MG63 (cell line): Measurements from ENCODE around the gene CDC37L1. TPM values are rescaled to one million over a fixed set of nuclear protein-coding genes. Genes with fewer than 3 reads are reported as not detected.
"Not testable (repeated sequence)": the region's sequence is repeated elsewhere in the genome, so short reads cannot be mapped to it uniquely, and the experiment has no call there.

Experiments
- DNase-seq: peaks from one replicate; pipeline ENCODE4 v3.0.0-alpha.2; 2020
- H3K27me3 ChIP-seq: fragments of 250-450 bp; sonication (Bioruptor Pico); 2 replicates; pipeline ENCODE4 v1.5.1; 2020; ENCODE audit warnings: mild to moderate bottlenecking, moderate library complexity
- H3K36me3 ChIP-seq: fragments of 250-450 bp; sonication (Bioruptor Pico); 2 replicates; pipeline ENCODE4 v1.5.1; 2020; ENCODE audit warnings: mild to moderate bottlenecking, moderate library complexity
- H3K4me3 ChIP-seq: fragments of 250-450 bp; sonication (Bioruptor Pico); 2 replicates; pipeline ENCODE4 v1.5.1; 2020; ENCODE audit warnings: mild to moderate bottlenecking, moderate library complexity
- H3K9me3 ChIP-seq: fragments of 250-450 bp; sonication (Bioruptor Pico); 2 replicates; pipeline ENCODE4 v1.5.1; 2020; ENCODE audit warnings: mild to moderate bottlenecking, moderate library complexity
- total RNA-seq: library from RNA; depleted of rRNA; stranded (reverse); fragments of >200 nt; shearing (Covaris generic); gene quantifications from 2 replicates; pipeline ENCODE4 v1.2.3, GENCODE V29; 2014; ENCODE audit warnings: low replicate concordance; rRNA removed

CDC37L1 gene
- 12.9 and 17.0 TPM in 2 replicates for total RNA-seq

- H3K9me3 ChIP-seq: no peaks in the 10 kb centered on the region
- peak within 1 kb of the TSS; percentile 63 for H3K4me3 ChIP-seq
- peak; percentile 89 for DNase-seq
- H3K36me3 ChIP-seq: no peaks in the 10 kb centered on the region
- no peaks in the 10 kb centered on the region for H3K27me3 ChIP-seq
Observed at GRCh38 chr9:4679268-4680172, at the start of gene CDC37L1. Gene CDC37L1 (plus strand): TSS chr9:4679569. CDS start chr9:4679768, 199 bp downstream.

DNA sequence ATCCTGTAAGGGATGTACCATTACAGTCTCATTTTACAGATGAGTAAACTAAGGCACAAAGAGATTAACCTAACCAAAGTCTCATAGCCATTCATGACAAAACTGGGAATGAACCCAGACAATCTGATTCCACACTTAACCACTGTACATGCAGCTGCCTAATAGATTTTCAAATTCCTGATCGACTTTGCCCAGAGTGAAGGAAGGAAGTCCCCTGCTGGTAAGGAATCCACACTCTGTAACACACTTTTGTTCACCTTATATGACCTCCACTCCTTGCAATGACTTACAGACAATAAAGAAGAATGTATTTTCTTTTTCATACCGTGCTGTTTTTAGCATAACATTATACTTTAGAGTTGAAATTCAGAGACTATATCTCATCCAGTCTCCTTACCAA, 48.5 kb upstream of the CDC37L1 start:
- H3K27me3 ChIP-seq: no peaks in the 10 kb centered on the region
- no peaks in the 10 kb centered on the region for H3K9me3 ChIP-seq
- no peaks in the 10 kb centered on the region for H3K36me3 ChIP-seq
- DNase-seq: no peak
- no peak overlapping the region for H3K4me3 ChIP-seq

DNA sequence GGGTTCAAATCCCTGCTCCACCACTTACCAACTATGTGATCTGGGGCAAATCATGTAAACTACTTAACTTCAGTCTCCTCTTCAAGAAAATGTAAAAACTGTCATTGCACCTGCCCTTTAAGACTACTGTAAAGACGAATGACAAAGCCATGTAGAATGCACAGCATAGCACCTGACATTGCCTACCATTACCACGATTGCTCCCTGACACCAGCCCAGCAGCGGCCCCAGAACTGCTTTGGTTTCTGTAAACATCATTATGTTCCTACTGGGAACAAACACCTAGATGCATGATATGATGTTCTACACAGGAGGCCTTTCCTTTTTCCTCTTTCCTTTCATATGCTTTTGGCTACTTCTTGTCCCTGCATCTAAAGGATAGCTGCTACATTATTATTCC, 40.4 kb upstream of the CDC37L1 start:
- Histone ChIP-seq H3K36me3 (no peaks in the 10 kb centered on the region), H3K4me3 (no peak overlapping the region), H3K27me3 (no peaks in the 10 kb centered on the region), H3K9me3 (no peaks in the 10 kb centered on the region)
- DNase-seq: no peak

DNA sequence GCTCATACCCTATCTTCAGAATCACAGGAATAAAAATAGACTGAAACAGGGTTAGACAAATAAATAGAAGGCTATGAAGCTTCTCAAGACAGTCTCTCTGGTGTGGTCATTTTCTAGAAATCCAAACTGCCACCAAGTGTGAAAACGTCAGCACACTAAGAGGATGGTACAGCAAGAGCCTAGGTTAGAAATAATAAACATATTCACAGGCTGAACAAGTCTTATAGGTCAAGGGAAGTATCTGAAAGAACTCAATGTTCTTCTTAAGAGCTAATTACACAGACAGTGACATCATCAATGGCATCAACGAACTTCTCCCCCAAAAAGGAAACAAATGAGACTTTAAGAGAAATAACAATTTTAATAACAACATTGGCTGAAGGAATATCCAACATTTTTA, 39.9 kb upstream of the CDC37L1 start:
- no peak overlapping the region for H3K4me3 ChIP-seq

GRCh38 chr9:4640027-4640426, 39.3 kb upstream of the CDC37L1 start:
- Histone ChIP-seq H3K36me3 (no peaks in the 10 kb centered on the region), H3K9me3 (no peaks in the 10 kb centered on the region), H3K4me3 (no peak overlapping the region), H3K27me3 (no peaks in the 10 kb centered on the region)
- DNase-seq: no peak

More for the DNA sequence above, 39.9 kb upstream of the CDC37L1 start:
- Histone ChIP-seq H3K27me3 (no peaks in the 10 kb centered on the region), H3K36me3 (no peaks in the 10 kb centered on the region), H3K9me3 (no peaks in the 10 kb centered on the region)
- DNase-seq: no peak

DNA sequence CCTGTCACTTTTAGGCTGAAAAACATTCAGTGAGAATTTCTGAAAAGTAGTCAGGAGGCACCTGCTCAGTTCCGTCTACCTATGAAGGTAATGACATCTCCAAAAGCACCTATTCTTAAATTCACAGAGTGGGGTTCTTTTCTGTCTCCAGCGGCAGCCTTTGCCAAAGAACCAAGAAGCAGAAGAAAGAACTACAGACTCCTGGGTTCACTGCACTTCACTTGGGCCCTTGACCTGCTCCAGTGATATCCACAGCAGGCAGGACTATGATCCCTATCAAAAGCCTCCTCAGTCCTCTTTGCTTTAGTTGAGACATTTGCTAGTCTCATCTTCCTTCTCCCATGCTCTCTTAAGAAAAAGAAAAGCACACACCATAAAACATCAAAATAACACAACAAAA, 37.0 kb upstream of the CDC37L1 start:
- no peaks in the 10 kb centered on the region for H3K27me3 ChIP-seq
- H3K4me3 ChIP-seq: no peak overlapping the region
- H3K9me3 ChIP-seq: no peaks in the 10 kb centered on the region
- H3K36me3 ChIP-seq: no peaks in the 10 kb centered on the region
- DNase-seq: no peak

- Histone ChIP-seq H3K36me3 (no peaks in the 10 kb centered on the region), H3K27me3 (no peaks in the 10 kb centered on the region), H3K4me3 (no peak overlapping the region), H3K9me3 (no peaks in the 10 kb centered on the region)
- DNase-seq: no peak
Observed at GRCh38 chr9:4654084-4654483, 25.3 kb upstream of the CDC37L1 start.

DNA sequence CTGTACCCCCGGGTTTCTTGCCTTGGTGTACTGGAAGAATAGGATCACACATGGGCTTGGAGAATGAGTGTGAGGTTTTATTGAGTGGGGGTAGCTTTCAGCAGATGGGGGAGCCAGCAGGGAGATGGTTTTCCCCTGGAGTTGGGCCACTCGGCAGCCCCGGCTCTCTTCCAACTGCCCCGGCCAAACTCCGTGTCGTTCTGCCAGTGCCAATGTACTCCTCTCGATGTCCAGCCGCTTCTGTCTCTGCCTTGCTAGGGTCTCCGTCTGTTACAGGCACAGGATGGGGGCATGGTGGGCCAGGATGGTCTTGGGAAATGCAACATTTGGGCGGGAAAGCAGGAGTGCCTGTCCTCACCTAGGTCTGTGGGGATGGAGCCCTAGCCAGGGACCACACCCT, 24.8 kb upstream of the CDC37L1 start:
- Histone ChIP-seq H3K9me3 (no peaks in the 10 kb centered on the region), H3K4me3 (no peak overlapping the region), H3K27me3 (no peaks in the 10 kb centered on the region), H3K36me3 (no peaks in the 10 kb centered on the region)
- no peak for DNase-seq

DNA sequence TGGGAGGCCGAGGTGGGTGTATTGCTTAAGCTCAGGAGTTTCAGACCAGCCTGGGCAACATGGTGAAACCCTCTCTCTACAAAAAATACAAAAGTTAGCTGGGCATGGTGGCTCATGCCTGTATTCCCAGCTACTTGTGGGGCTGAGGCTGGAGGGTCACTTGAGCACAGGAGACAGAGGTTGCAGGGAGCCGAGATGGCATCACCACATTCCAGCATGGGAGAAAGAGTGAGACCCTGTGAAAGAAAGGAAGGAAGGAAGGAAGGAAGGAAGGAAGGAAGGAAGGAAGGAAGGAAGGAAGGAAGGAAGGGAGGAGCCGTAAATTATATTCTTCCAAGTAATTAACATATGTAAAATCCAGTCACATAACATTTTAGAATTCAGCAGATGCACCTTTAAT, 23.2 kb upstream of the CDC37L1 start:
- not testable (repeated sequence) for H3K27me3 ChIP-seq, DNase-seq, H3K9me3 ChIP-seq, H3K36me3 ChIP-seq, H3K4me3 ChIP-seq

DNA sequence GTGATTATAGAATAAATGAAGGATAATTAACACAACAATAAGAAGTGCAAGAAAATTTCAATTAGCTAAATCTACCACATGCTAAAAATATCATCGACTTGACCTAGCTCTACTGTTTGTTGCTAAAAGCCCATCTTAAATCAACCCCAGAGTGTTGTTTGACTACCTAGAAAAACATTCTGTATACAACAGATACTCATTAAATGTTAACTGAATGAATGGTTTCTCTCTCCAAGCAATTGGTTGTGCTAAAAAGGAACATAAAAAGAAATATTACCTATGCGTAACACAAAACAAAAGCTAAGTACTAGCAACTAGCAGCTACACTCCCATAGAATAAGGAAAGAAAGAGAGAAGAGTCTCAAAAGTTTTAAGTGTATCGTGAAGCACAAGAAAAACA, 22.7 kb upstream of the CDC37L1 start:
- Histone ChIP-seq H3K36me3 (no peaks in the 10 kb centered on the region), H3K9me3 (no peaks in the 10 kb centered on the region), H3K4me3 (no peak overlapping the region), H3K27me3 (no peaks in the 10 kb centered on the region)
- DNase-seq: no peak

GRCh38 chr9:4657426-4658159, 21.8 kb upstream of the CDC37L1 start:
- Histone ChIP-seq H3K36me3 (no peaks in the 10 kb centered on the region), H3K27me3 (no peaks in the 10 kb centered on the region), H3K9me3 (no peaks in the 10 kb centered on the region), H3K4me3 (no peak overlapping the region)
- DNase-seq: no peak

- not testable (repeated sequence) for H3K27me3 ChIP-seq, H3K36me3 ChIP-seq, H3K4me3 ChIP-seq, DNase-seq, H3K9me3 ChIP-seq
Observed at GRCh38 chr9:4660665-4661064, 18.7 kb upstream of the CDC37L1 start.

GRCh38 chr9:4661165-4661564, 18.2 kb upstream of the CDC37L1 start:
- no peak overlapping the region for H3K4me3 ChIP-seq
- H3K36me3 ChIP-seq: no peaks in the 10 kb centered on the region
- no peak for DNase-seq

DNA sequence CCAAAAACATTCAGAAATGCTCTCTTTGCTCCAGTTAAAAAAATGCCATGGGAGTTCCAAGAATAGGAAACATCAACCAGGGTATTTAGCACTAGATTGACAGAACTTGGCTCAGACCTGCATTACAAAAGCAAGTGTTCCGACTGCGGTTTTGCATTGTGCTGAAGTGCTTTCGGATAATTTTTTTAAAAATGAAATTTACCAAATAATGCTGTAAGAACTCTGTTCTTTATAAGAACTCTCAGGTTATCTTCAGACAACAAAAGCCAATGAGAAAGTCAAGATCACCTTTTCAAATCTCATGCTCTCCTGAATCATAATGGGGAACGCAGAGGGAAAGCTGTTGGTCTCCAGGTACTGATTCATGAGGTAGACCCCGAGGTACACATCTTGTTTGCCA, 17.8 kb upstream of the CDC37L1 start:
- Histone ChIP-seq H3K27me3 (no peaks in the 10 kb centered on the region), H3K36me3 (no peaks in the 10 kb centered on the region), H3K4me3 (peak overlapping the region; percentile 54), H3K9me3 (no peaks in the 10 kb centered on the region)
- DNase-seq: no peak

More at GRCh38 chr9:4661165-4661564, 18.2 kb upstream of the CDC37L1 start:
- Histone ChIP-seq H3K9me3 (no peaks in the 10 kb centered on the region), H3K27me3 (no peaks in the 10 kb centered on the region)

- DNase-seq: peak; percentile 74
Observed at GRCh38 chr9:4662108-4662988, 17.0 kb upstream of the CDC37L1 start, which contains the start of gene PLPP6. Gene PLPP6 (plus strand): TSS chr9:4662294. CDS start chr9:4662376, 82 bp downstream.

DNA sequence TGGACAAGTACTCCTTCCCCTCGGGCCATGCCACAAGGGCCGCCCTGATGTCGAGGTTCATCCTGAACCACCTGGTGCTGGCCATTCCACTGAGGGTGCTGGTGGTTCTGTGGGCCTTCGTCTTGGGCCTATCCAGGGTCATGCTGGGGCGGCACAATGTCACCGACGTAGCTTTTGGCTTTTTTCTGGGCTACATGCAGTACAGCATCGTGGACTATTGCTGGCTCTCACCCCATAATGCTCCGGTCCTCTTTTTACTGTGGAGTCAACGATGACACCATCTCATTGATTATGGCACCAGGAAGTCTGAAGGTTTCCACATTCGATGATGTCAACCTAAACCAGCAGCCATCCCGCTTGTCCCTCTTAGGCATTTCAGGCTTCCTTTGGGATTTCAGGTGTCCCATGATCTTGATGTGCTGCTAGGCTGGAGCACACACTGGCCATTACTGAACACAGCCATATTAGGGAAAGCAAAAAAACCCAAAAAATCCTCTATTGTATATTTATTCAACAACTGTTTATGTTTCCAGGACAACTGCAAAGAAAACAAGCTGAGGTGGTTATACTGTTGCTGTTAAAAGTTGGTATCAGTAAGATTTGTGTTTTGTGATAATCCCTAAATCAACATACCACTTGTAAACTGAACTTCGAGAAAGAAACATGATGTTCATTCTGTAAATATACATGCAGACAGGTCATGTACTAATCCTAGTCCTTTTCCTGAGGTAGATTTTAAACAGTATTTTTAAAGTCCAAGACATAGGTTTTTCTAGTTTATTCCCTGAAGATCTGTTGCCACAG, 16.2 kb upstream of the CDC37L1 start:
- Histone ChIP-seq H3K27me3 (no peaks in the 10 kb centered on the region), H3K36me3 (no peaks in the 10 kb centered on the region), H3K4me3 (peak overlapping the region; percentile 54), H3K9me3 (no peaks in the 10 kb centered on the region)
- DNase-seq: no peak

More at GRCh38 chr9:4662108-4662988, 17.0 kb upstream of the CDC37L1 start, which contains the start of gene PLPP6:
- Histone ChIP-seq H3K9me3 (no peaks in the 10 kb centered on the region), H3K36me3 (no peaks in the 10 kb centered on the region), H3K4me3 (peak within 1 kb of the TSS; percentile 54), H3K27me3 (no peaks in the 10 kb centered on the region)
